OCI-LY1 (cell line): ENCODE results near the gene SLC7A4.
"Not testable (repeated sequence)": the region's sequence is repeated elsewhere in the genome, so short reads cannot be mapped to it uniquely, and the experiment has no call there.

Source experiments
- CTCF ChIP-seq: fragments of 200-600 bp; sonication (generic), shearing (Covaris generic); IDR thresholded peaks from 2 replicates; pipeline ENCODE4 v1.5.1; 2017; ENCODE audit warnings: mild to moderate bottlenecking, antibody characterized with exemption, low read length, moderate library complexity, mixed read lengths
- EZH2 ChIP-seq: fragments of 200-600 bp; sonication (generic), shearing (Covaris generic); IDR thresholded peaks from 2 replicates; pipeline ENCODE4 v1.8.0; 2017; ENCODE audit warnings: borderline replicate concordance, mixed run types, mild to moderate bottlenecking, antibody characterized with exemption, low read length, moderate library complexity, mixed read lengths

GRCh38 chr22:21061660-21062321 lies 29.4 kb upstream of the SLC7A4 start:
- not testable (repeated sequence) for TF ChIP-seq CTCF, EZH2
